GM13977 (cell line): Measurements from ENCODE around the gene PTGR2.
A peak's percentile ranks its signal among the peaks of the same experiment; 100 is the strongest.
"Not testable (repeated sequence)": the region's sequence is repeated elsewhere in the genome, so short reads cannot be mapped to it uniquely, and the experiment has no call there.

Source experiments
- DNase-seq: peaks from one replicate; pipeline ENCODE4 v3.0.0; 2012; ENCODE audit warnings: low spot score
- in situ Hi-C: fragments of 300-500 bp; cut with MboI; formaldehyde crosslinking; loops from one replicate; pipeline ENCODE4 v1.12.0; 2022; ENCODE audit warnings: low sequenced_read_pairs, low pct_unique_long_range_greater_than_20kb, mixed read lengths, inconsistent platforms; ENCODE audit not compliant: unreplicated experiment
- TF ChIP-seq, protein P1 (sequence below): IDR thresholded peaks from 2 replicates; pipeline ENCODE4 v1.5.1; 2012; ENCODE audit warnings: mild to moderate bottlenecking, control low read depth; ENCODE audit not compliant: insufficient read depth; ENCODE audit errors: extremely low read depth, missing control alignments

Gene PTGR2

DNA sequence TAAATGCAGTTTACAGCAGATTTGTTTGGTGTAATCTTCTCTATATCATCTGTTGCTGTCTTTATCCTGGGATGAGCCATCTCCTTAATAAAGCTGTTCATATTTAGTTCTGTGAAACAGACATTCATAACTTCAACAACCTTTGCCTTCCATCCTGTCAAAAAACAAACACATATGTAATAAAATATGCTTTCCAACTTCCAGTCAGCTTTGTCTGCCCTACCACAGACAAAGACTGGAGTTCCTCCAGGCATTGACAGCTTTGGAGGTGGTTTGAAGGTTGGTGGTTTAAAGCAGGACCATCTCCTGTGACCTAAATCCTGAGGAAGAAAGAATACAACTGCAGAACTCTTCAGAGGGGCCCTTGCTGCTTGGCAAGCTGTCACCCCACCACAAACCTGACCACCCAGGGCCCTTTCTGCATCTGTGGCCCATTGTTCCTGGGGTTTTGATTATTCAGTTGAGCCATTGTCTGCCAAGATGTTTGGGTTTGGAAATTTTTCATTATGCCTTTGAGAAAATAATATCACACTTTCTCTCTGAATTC lies 28.2 kb upstream of the PTGR2 start:
- TF ChIP-seq, protein P1, sequence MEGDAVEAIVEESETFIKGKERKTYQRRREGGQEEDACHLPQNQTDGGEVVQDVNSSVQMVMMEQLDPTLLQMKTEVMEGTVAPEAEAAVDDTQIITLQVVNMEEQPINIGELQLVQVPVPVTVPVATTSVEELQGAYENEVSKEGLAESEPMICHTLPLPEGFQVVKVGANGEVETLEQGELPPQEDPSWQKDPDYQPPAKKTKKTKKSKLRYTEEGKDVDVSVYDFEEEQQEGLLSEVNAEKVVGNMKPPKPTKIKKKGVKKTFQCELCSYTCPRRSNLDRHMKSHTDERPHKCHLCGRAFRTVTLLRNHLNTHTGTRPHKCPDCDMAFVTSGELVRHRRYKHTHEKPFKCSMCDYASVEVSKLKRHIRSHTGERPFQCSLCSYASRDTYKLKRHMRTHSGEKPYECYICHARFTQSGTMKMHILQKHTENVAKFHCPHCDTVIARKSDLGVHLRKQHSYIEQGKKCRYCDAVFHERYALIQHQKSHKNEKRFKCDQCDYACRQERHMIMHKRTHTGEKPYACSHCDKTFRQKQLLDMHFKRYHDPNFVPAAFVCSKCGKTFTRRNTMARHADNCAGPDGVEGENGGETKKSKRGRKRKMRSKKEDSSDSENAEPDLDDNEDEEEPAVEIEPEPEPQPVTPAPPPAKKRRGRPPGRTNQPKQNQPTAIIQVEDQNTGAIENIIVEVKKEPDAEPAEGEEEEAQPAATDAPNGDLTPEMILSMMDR = no peak
- in situ Hi-C loops = no loop called here
- DNase-seq = no peak

- TF ChIP-seq, protein P1 = no peak
- no peak for DNase-seq
- in situ Hi-C loops = no loop called here
Measured at GRCh38 chr14:73824127-73824526, 27.5 kb upstream of the PTGR2 start.

GRCh38 chr14:73824536-73824935 lies 27.1 kb upstream of the PTGR2 start:
- TF ChIP-seq, protein P1 = no peak
- in situ Hi-C loops = no loop called here
- no peak for DNase-seq

DNA sequence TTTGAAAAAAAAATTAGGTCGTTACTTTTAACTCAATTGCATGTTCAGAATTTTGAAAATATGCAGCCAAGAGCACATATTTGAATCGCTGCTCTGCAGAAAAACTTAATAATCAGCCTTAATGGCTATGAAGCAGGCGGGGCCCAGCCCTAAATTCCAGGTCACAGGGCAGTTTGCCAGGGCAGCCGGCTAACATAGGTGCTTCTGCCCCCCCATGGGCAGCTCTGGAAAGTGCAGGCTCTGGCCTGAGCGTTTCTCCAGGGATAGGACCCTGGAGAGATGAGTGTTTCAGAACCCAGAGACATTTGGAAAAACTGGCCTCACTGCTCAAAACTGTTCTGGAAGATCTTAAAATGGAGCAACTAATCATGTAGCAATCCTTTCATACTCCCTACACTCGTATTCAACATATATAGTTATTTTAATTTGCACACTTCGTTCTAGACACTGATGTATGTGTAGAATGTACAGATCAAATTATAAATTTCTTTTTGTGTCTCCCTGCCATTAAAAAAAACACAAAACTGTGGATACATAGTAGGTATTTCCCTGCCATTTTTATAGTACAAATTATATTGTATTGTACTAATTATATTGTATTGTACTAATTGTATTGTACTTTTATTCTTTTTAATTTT lies 26.0 kb upstream of the PTGR2 start:
- in situ Hi-C loops = loop anchor here (5.0 kb wide), 1 partner anchor 98 kb away; no protein-coding TSS in a partner anchor
- peak; percentile 78 for DNase-seq

GRCh38 chr14:73827190-73827589 lies 24.4 kb upstream of the PTGR2 start:
- in situ Hi-C loops = loop anchor here (5.0 kb wide), 1 partner anchor 100 kb away; no protein-coding TSS in a partner anchor
- TF ChIP-seq, protein P1 = peak; percentile 46
- not testable (repeated sequence) for DNase-seq

More for the DNA sequence above, 26.0 kb upstream of the PTGR2 start:
- TF ChIP-seq, protein P1 = peak; percentile 92

- no peak for DNase-seq
- TF ChIP-seq, protein P1 = no peak
- in situ Hi-C loops = loop anchor here (5.0 kb wide), 1 partner anchor 102 kb away; no protein-coding TSS in a partner anchor
Measured at GRCh38 chr14:73829071-73829470, 22.6 kb upstream of the PTGR2 start.
